Nephron progenitor cell (in vitro differentiated cells): ENCODE results near the gene MRM1.
A peak's percentile ranks its signal among the peaks of the same experiment; 100 is the strongest.

Experiments used
- DNase-seq: peaks from one replicate; pipeline ENCODE4 v3.0.0; 2021
- H3K27ac Mint-ChIP-seq: 2 replicates; pipeline ENCODE4 v1.8.0; 2021; ENCODE audit warnings: mild to moderate bottlenecking, moderate library complexity, mixed read lengths
- H3K27me3 Mint-ChIP-seq: 2 replicates; pipeline ENCODE4 v1.8.0; 2021; ENCODE audit warnings: mild to moderate bottlenecking, low read depth, mixed read lengths; ENCODE audit not compliant: poor library complexity
- H3K36me3 Mint-ChIP-seq: 2 replicates; pipeline ENCODE4 v1.8.0; 2021; ENCODE audit warnings: low read depth, mixed read lengths
- H3K4me1 Mint-ChIP-seq: 2 replicates; pipeline ENCODE4 v1.8.0; 2021; ENCODE audit warnings: mixed read lengths
- H3K4me3 Mint-ChIP-seq: 2 replicates; pipeline ENCODE4 v1.8.0; 2021; ENCODE audit warnings: mild to moderate bottlenecking, moderate library complexity, mixed read lengths
- H3K9me3 Mint-ChIP-seq: 2 replicates; pipeline ENCODE4 v1.8.0; 2021; ENCODE audit warnings: mild to moderate bottlenecking, moderate library complexity, mixed read lengths
- TF ChIP-seq, protein P1 (sequence below): fragments of 200-600 bp; sonication (generic); IDR thresholded peaks from 2 replicates; pipeline ENCODE4 v1.5.0; 2021; ENCODE audit warnings: antibody characterized with exemption

The MRM1 gene

DNA sequence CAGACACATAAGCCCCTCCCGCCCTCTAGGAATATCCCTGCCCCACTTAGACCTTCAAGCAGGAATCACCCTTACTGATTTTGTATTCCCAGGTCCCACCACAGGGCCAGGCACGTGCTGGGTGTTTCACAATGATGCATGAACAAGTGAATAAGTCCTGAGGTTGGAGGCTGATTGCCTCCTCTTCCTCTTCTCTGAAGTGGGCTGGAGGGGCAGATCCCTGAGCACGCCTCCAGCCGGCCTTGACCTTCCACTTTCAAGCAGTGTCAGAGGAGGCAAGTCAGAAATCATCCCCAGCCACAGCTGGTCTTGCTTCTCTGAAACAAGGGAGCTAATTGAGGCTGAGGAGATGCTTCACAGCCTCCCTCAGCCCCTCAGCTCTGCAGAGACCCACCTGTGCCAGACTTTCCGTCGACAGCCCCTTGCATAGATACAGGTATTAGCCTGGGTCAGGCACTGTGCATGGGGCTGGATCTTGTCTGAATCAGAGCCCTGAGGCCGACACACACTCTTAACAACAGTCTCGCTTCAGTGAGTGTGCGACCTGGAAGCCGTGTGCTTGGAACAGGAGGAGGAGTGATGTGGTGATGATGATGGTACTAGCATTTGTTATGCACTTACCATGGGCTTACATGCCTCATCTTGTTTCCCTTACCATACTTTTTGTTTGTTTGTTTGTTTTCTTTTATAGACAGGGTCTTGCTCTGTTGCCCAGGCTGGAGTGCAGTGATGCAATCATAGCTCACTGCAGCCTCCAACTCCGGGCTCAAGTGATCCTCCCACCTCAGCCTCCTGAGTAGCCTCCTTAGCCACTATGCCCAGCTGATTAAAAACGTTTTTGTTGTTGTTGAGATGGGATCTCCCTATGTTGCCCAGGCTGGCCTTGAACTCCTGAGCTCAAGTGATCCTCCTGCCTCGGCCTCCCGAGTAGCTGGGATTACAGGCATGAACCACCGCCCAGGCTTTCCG, 15.0 kb downstream of the MRM1 start:
- Mint-ChIP-seq H3K27ac (no peak overlapping the region), H3K36me3 (peaks cover 5% of the 10 kb centered on the region), H3K4me3 (no peak overlapping the region), H3K27me3 (peaks cover 17% of the 10 kb centered on the region), H3K9me3 (peaks cover 4% of the 10 kb centered on the region), H3K4me1 (peaks cover 50% of the 10 kb centered on the region)
- no peak for DNase-seq
- TF ChIP-seq, protein P1, sequence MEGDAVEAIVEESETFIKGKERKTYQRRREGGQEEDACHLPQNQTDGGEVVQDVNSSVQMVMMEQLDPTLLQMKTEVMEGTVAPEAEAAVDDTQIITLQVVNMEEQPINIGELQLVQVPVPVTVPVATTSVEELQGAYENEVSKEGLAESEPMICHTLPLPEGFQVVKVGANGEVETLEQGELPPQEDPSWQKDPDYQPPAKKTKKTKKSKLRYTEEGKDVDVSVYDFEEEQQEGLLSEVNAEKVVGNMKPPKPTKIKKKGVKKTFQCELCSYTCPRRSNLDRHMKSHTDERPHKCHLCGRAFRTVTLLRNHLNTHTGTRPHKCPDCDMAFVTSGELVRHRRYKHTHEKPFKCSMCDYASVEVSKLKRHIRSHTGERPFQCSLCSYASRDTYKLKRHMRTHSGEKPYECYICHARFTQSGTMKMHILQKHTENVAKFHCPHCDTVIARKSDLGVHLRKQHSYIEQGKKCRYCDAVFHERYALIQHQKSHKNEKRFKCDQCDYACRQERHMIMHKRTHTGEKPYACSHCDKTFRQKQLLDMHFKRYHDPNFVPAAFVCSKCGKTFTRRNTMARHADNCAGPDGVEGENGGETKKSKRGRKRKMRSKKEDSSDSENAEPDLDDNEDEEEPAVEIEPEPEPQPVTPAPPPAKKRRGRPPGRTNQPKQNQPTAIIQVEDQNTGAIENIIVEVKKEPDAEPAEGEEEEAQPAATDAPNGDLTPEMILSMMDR, result no peak

GRCh38 chr17:36617773-36618172, 16.4 kb downstream of the MRM1 start:
- H3K4me3 Mint-ChIP-seq, result no peak overlapping the region
- peaks cover 17% of the 10 kb centered on the region for H3K27me3 Mint-ChIP-seq
- no peak overlapping the region for H3K27ac Mint-ChIP-seq
- no peaks in the 10 kb centered on the region for H3K9me3 Mint-ChIP-seq
- DNase-seq, result no peak
- H3K36me3 Mint-ChIP-seq, result no peaks in the 10 kb centered on the region
- TF ChIP-seq, protein P1, result no peak
- peaks cover 43% of the 10 kb centered on the region for H3K4me1 Mint-ChIP-seq

- peaks cover 19% of the 10 kb centered on the region for H3K4me1 Mint-ChIP-seq
- no peaks in the 10 kb centered on the region for H3K36me3 Mint-ChIP-seq
- H3K4me3 Mint-ChIP-seq, result no peak overlapping the region
- H3K9me3 Mint-ChIP-seq, result no peaks in the 10 kb centered on the region
- peaks cover 21% of the 10 kb centered on the region for H3K27me3 Mint-ChIP-seq
- H3K27ac Mint-ChIP-seq, result no peak overlapping the region
- no peak for DNase-seq
- TF ChIP-seq, protein P1, result no peak
These were observed 21.9 kb downstream of the MRM1 start for GRCh38 chr17:36623281-36623680.

GRCh38 chr17:36625188-36625587, 23.8 kb downstream of the MRM1 start:
- Mint-ChIP-seq H3K9me3 (no peaks in the 10 kb centered on the region), H3K4me1 (peaks cover 24% of the 10 kb centered on the region), H3K4me3 (no peak overlapping the region), H3K27ac (no peak overlapping the region), H3K36me3 (no peaks in the 10 kb centered on the region), H3K27me3 (peaks cover 18% of the 10 kb centered on the region)
- TF ChIP-seq, protein P1, result no peak
- no peak for DNase-seq

DNA sequence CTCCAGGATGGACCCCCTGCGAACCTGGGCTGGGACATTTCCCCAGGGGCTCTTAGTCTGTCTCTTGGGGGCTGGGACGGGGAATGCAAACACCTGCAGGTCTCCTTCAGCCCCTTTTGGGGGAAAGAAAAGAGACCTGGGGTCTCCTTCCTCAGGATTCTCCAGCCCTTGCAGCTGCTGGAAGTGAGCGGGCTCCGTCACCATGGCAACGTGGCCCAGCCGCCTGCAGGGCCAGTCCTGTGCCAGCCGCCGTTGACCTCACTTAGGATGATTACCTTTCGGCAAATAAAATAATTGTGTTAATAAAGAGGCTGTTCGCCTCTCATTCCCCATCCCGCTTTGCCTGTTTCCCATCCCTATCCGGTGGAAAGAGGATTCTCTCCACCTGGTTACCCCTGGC, 25.7 kb downstream of the MRM1 start:
- peaks cover 37% of the 10 kb centered on the region for H3K27me3 Mint-ChIP-seq
- peak; percentile 61 for DNase-seq
- H3K9me3 Mint-ChIP-seq, result no peaks in the 10 kb centered on the region
- H3K27ac Mint-ChIP-seq, result no peak overlapping the region
- TF ChIP-seq, protein P1, result no peak
- peaks cover 31% of the 10 kb centered on the region for H3K4me1 Mint-ChIP-seq
- no peak overlapping the region for H3K4me3 Mint-ChIP-seq
- no peaks in the 10 kb centered on the region for H3K36me3 Mint-ChIP-seq

- no peaks in the 10 kb centered on the region for H3K36me3 Mint-ChIP-seq
- no peak overlapping the region for H3K27ac Mint-ChIP-seq
- DNase-seq, result no peak
- no peak overlapping the region for H3K4me3 Mint-ChIP-seq
- H3K4me1 Mint-ChIP-seq, result peaks cover 45% of the 10 kb centered on the region
- no peaks in the 10 kb centered on the region for H3K9me3 Mint-ChIP-seq
- H3K27me3 Mint-ChIP-seq, result peaks cover 51% of the 10 kb centered on the region
- TF ChIP-seq, protein P1, result no peak
These were observed 27.2 kb downstream of the MRM1 start for GRCh38 chr17:36628576-36628975.
